ENCODE results near the gene ZBTB32. TPM values are rescaled to one million over a fixed set of nuclear protein-coding genes. Genes with fewer than 3 reads are reported as not detected.

Gene ZBTB32
- total RNA-seq, 4 donors from 2014 or later: not detected

DNA sequence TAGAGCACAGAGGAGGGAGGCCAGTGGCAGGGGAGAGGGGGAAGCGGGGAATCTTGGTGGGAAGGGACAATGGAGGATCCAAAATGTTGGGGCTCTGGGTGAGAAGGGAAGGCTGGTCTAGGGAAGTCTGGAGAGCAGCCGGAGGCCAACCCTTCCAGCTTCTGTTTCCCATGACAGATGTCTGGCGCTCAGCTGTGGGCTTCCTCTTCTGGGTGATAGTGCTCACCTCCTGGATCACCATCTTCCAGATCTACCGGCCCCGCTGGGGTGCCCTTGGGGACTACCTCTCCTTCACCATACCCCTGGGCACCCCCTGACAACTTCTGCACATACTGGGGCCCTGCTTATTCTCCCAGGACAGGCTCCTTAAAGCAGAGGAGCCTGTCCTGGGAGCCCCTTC is 42.2 kb downstream of the ZBTB32 start:
- intact Hi-C loops (cut with DNase I; ENCODE audit: low total_unique reads): no loop called here
- Histone ChIP-seq H3K9me3 (no peaks in the 10 kb centered on the region), H3K36me3 (no peaks in the 10 kb centered on the region), H3K4me3 (peak overlapping the region in 1 of 2 donors; percentile 92), H3K27ac (peak overlapping the region in 1 of 2 donors; percentile 100), H3K27me3 (no peaks in the 10 kb centered on the region), H3K4me1 (peaks cover 6 to 23% of the 10 kb centered on the region in 2 donors)
- DNase-seq: no peak
- TF ChIP-seq, protein P1, sequence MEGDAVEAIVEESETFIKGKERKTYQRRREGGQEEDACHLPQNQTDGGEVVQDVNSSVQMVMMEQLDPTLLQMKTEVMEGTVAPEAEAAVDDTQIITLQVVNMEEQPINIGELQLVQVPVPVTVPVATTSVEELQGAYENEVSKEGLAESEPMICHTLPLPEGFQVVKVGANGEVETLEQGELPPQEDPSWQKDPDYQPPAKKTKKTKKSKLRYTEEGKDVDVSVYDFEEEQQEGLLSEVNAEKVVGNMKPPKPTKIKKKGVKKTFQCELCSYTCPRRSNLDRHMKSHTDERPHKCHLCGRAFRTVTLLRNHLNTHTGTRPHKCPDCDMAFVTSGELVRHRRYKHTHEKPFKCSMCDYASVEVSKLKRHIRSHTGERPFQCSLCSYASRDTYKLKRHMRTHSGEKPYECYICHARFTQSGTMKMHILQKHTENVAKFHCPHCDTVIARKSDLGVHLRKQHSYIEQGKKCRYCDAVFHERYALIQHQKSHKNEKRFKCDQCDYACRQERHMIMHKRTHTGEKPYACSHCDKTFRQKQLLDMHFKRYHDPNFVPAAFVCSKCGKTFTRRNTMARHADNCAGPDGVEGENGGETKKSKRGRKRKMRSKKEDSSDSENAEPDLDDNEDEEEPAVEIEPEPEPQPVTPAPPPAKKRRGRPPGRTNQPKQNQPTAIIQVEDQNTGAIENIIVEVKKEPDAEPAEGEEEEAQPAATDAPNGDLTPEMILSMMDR (IDR thresholded peaks at IDR 0.05): no peak
- TF ChIP-seq POLR2A (IDR thresholded peaks at IDR 0.05): no peak

DNA sequence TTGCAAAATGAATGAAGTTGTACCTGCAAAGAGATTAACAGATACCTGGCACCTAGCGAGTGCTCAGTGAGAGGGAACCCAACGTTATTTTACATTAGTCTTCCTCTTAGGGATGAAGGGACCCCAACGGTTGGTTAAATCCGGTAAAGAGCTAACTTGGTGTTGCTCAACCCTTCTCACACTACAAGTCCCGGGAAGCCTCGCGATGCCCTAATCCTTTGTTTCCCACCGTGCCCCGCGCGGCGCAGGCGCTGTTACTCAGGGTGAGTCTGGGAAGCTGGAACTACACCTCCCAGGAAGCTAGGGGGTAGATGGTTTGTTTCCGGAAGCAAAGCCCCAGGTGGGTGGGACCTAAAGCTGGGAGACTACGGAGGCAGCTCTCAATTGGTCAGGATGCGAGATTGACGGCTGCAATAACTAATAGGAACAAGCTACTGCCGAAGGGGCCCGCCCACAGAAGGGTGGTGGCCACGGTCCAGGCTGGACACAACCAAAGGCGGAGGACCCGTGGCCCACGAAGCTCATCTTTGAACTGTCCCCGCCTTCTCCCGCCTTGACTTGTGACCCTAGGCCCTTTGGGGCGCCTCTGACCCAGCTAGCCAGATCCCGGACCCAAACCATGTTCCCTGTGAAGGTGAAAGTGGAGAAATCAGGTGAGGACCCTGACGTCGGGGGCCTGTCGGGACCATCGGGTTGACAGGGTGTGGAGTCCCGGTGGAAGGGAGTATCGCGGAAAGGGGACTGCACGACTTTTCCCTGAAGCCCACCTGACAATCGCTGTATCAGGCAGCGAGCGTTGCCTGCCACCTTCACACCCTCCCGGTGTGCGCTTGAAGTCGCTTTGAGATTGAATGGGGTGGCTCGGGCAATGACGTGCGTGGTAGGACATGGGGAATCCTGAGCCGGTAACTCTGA is 44.0 kb downstream of the ZBTB32 start, which contains the start of gene LIN37:
TSS of gene LIN37 (plus strand) at position 471 of the 915 bp plus-strand sequence. CDS start at position 620, 149 bp downstream.
- H3K27ac ChIP-seq: peak within 1 kb of the TSS; percentile 80 to 88
- DNase-seq: peak; percentile 98 to 100
- peak within 1 kb of the TSS; percentile 88 for H3K4me3 ChIP-seq
- peak; percentile 91 to 96 for TF ChIP-seq POLR2A (IDR thresholded peaks at IDR 0.05)
- TF ChIP-seq, protein P1 (IDR thresholded peaks at IDR 0.05): peak in 2 of 4 experiments; percentile 43 to 50
- intact Hi-C loops (cut with DNase I; ENCODE audit: low total_unique reads): no loop called here
- H3K9me3 ChIP-seq: no peaks in the 10 kb centered on the region
- H3K4me1 ChIP-seq: peaks cover 6 to 23% of the 10 kb centered on the region in 2 donors
- H3K36me3 ChIP-seq: no peaks in the 10 kb centered on the region
- H3K27me3 ChIP-seq: no peaks in the 10 kb centered on the region

DNA sequence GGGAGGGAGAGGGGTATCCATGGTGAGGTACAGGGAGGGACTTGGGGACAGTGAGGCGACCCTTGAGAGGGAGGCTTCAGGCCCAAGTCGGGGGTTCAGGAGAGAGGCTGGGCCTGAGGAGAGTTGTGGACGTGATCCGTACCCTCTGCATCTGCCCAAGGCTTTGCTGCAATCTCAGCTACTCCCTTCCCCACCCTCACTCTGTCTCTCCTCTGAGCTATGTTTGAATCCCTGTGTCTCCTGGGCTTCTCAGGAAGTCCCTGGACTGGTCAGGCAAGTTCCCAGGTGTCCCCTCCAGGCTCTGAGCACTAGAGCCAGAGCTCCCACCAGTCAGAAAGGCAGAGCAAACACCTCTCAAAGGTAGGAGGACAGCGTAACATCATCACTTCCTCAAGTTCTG is 45.8 kb downstream of the ZBTB32 start:
- no peak overlapping the region for H3K4me3 ChIP-seq
- H3K4me1 ChIP-seq: peaks cover 6 to 31% of the 10 kb centered on the region in 2 donors
- DNase-seq: no peak
- no peak for TF ChIP-seq POLR2A (IDR thresholded peaks at IDR 0.05)
- TF ChIP-seq, protein P1 (IDR thresholded peaks at IDR 0.05): no peak
- H3K27ac ChIP-seq: no peak overlapping the region
- H3K36me3 ChIP-seq: no peaks in the 10 kb centered on the region
- H3K27me3 ChIP-seq: no peaks in the 10 kb centered on the region
- H3K9me3 ChIP-seq: no peaks in the 10 kb centered on the region
- intact Hi-C loops (cut with DNase I; ENCODE audit: low total_unique reads): no loop called here

DNA sequence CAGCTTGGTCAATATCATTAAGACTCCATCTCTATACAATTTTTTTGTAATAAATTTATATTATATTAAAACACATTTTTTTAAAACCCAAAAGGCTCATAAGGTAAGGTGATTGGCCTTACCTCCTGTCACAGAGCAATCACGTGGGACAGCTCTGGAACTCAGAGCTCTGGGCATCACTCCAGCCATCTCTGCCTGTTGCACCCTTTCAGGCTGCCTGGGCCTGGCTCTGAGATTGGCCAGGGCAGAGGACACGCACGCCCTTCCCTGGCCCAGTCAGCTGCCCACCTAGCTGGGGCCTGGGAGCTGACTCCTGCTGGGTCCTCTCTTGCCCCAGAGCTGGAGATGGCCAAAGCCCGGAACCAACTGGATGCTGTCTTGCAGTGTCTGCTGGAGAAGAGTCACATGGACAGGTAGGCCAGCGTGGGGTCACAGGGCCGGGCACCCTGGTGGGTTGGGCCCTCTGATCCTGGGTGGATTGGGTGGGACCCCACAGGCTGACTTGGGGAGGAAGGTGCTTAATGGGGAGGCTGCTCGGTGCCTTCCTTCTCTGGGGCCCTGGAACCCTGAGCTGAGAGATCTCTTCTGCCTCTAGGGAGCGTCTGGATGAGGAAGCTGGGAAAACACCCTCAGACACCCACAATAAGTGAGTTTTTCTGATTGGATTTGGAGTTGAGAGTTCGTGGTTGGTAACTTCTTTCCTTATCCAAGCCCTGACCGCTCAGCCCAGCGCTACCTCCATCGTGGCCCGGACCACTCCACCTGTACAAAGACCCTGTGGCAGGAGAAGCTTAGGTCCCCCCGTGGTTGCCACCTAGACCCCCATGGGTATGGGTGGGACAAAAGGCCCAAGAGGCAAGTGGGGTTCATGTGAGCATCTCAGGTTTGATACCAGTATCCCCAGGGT is 47.7 kb downstream of the ZBTB32 start:
- no peak for DNase-seq
- no peaks in the 10 kb centered on the region for H3K27me3 ChIP-seq
- H3K4me1 ChIP-seq: peaks cover 0 to 19% of the 10 kb centered on the region in 2 donors
- TF ChIP-seq POLR2A (IDR thresholded peaks at IDR 0.05): no peak
- TF ChIP-seq, protein P1 (IDR thresholded peaks at IDR 0.05): no peak
- intact Hi-C loops (cut with DNase I; ENCODE audit: low total_unique reads): no loop called here
- no peak overlapping the region for H3K27ac ChIP-seq
- H3K36me3 ChIP-seq: no peaks in the 10 kb centered on the region
- H3K9me3 ChIP-seq: no peaks in the 10 kb centered on the region
- H3K4me3 ChIP-seq: no peak overlapping the region

Data from uterus (tissue), 4 donors.